ENCODE results near the gene CACNA1B.

Gene CACNA1B

GRCh38 chr9:138075496-138075895, 197.9 kb downstream of the CACNA1B start:
- no peak overlapping the region for H2BK5ac ChIP-seq (ENCODE audit: low read length)
- no peak for DNase-seq (ENCODE audit: low spot score)
- H2AFZ ChIP-seq (ENCODE audit: low read length), result no peak overlapping the region
- H3K9ac ChIP-seq (ENCODE audit: low read depth, low read length, poor library complexity), result no peak overlapping the region
- H3K4ac ChIP-seq (ENCODE audit: low read length), result no peak overlapping the region
- no peak overlapping the region for H3K23ac ChIP-seq (ENCODE audit: low read depth, low read length, poor library complexity)
- no peak overlapping the region for H2AK5ac ChIP-seq (ENCODE audit: low read depth, low read length)
- no peak overlapping the region for H2BK12ac ChIP-seq (ENCODE audit: low read length)
- H4K91ac ChIP-seq (ENCODE audit: low read depth, low read length, poor library complexity), result no peak overlapping the region
- H3K14ac ChIP-seq (ENCODE audit: low read length), result no peak overlapping the region
- no peaks in the 10 kb centered on the region for H3K36me3 ChIP-seq (replicated peaks in 1 of 2; ENCODE audit: control insufficient read depth in 2 of 2, insufficient read depth in 2 of 2, low read length in 2 of 2)
- no peak overlapping the region for H3K18ac ChIP-seq (ENCODE audit: low read length)
- H3K4me2 ChIP-seq (ENCODE audit: insufficient read depth, low read length, poor library complexity, severe bottlenecking), result no peak overlapping the region
- H3K4me3 ChIP-seq (ENCODE audit: low read length in 2 of 2), result no peak overlapping the region
- H3K4me1 ChIP-seq (ENCODE audit: control insufficient read depth in 2 of 2, insufficient read depth in 1 of 2, low read depth in 1 of 2, low read length in 2 of 2), result peaks cover 0 to 2% of the 10 kb centered on the region in 2 donors
- H4K8ac ChIP-seq (ENCODE audit: low read depth, low read length), result no peak overlapping the region
- no peak overlapping the region for H3K27ac ChIP-seq (replicated peaks; ENCODE audit: low read length)
- peaks cover 0 to 21% of the 10 kb centered on the region in 2 donors for H3K9me3 ChIP-seq (replicated peaks in 1 of 2; ENCODE audit: control insufficient read depth in 2 of 2, insufficient read depth in 1 of 2, low read depth in 1 of 2, low read length in 2 of 2)
- no peaks in the 10 kb centered on the region for H3K79me1 ChIP-seq (ENCODE audit: low read depth, low read length)
- WGBS, 2 donors (ENCODE audit: extremely low coverage in 2 of 2, insufficient read length in 2 of 2, insufficient replicate concordance in 1 of 2), result no CpG with 5 or more reads among the region's 20 CpGs
- no peak overlapping the region for H2BK120ac ChIP-seq (ENCODE audit: low read depth, low read length)
- H2BK15ac ChIP-seq (ENCODE audit: low read length), result no peak overlapping the region
- no peaks in the 10 kb centered on the region for H3K27me3 ChIP-seq (ENCODE audit: control insufficient read depth in 3 of 3, insufficient read depth in 3 of 3, low read depth in 1 of 3, low read length in 3 of 3)

- peaks cover 0 to 21% of the 10 kb centered on the region in 2 donors for H3K9me3 ChIP-seq (replicated peaks in 1 of 2; ENCODE audit: control insufficient read depth in 2 of 2, insufficient read depth in 1 of 2, low read depth in 1 of 2, low read length in 2 of 2)
- H3K18ac ChIP-seq (ENCODE audit: low read length), result no peak overlapping the region
- no peak for DNase-seq (ENCODE audit: low spot score)
- no peak overlapping the region for H2BK5ac ChIP-seq (ENCODE audit: low read length)
- peaks cover 0 to 2% of the 10 kb centered on the region in 2 donors for H3K4me1 ChIP-seq (ENCODE audit: control insufficient read depth in 2 of 2, insufficient read depth in 1 of 2, low read depth in 1 of 2, low read length in 2 of 2)
- H3K4me3 ChIP-seq (ENCODE audit: low read length in 2 of 2), result no peak overlapping the region
- no peak overlapping the region for H4K91ac ChIP-seq (ENCODE audit: low read depth, low read length, poor library complexity)
- no peak overlapping the region for H2BK120ac ChIP-seq (ENCODE audit: low read depth, low read length)
- no peak overlapping the region for H3K4ac ChIP-seq (ENCODE audit: low read length)
- no peak overlapping the region for H2BK12ac ChIP-seq (ENCODE audit: low read length)
- H3K27ac ChIP-seq (replicated peaks; ENCODE audit: low read length), result no peak overlapping the region
- no peak overlapping the region for H4K8ac ChIP-seq (ENCODE audit: low read depth, low read length)
- H3K36me3 ChIP-seq (replicated peaks in 1 of 2; ENCODE audit: control insufficient read depth in 2 of 2, insufficient read depth in 2 of 2, low read length in 2 of 2), result no peaks in the 10 kb centered on the region
- H3K4me2 ChIP-seq (ENCODE audit: insufficient read depth, low read length, poor library complexity, severe bottlenecking), result no peak overlapping the region
- no peak overlapping the region for H3K23ac ChIP-seq (ENCODE audit: low read depth, low read length, poor library complexity)
- no peak overlapping the region for H3K9ac ChIP-seq (ENCODE audit: low read depth, low read length, poor library complexity)
- H3K27me3 ChIP-seq (ENCODE audit: control insufficient read depth in 3 of 3, insufficient read depth in 3 of 3, low read depth in 1 of 3, low read length in 3 of 3), result no peaks in the 10 kb centered on the region
- H3K14ac ChIP-seq (ENCODE audit: low read length), result no peak overlapping the region
- no peak overlapping the region for H2AFZ ChIP-seq (ENCODE audit: low read length)
- WGBS, 2 donors (ENCODE audit: extremely low coverage in 2 of 2, insufficient read length in 2 of 2, insufficient replicate concordance in 1 of 2), result no CpG with 5 or more reads among the region's 14 CpGs
- H2BK15ac ChIP-seq (ENCODE audit: low read length), result no peak overlapping the region
- H2AK5ac ChIP-seq (ENCODE audit: low read depth, low read length), result no peak overlapping the region
- no peaks in the 10 kb centered on the region for H3K79me1 ChIP-seq (ENCODE audit: low read depth, low read length)
Measured at GRCh38 chr9:138075961-138076649, 198.5 kb downstream of the CACNA1B start.

- Histone ChIP-seq H3K4ac (ENCODE audit: low read length) (no peak overlapping the region), H3K27ac (replicated peaks; ENCODE audit: low read length) (no peak overlapping the region), H3K14ac (ENCODE audit: low read length) (no peak overlapping the region), H2BK5ac (ENCODE audit: low read length) (no peak overlapping the region), H3K23ac (ENCODE audit: low read depth, low read length, poor library complexity) (no peak overlapping the region), H2BK120ac (ENCODE audit: low read depth, low read length) (no peak overlapping the region), H3K79me1 (ENCODE audit: low read depth, low read length) (no peaks in the 10 kb centered on the region), H4K8ac (ENCODE audit: low read depth, low read length) (no peak overlapping the region), H2AK5ac (ENCODE audit: low read depth, low read length) (no peak overlapping the region), H3K36me3 (replicated peaks in 1 of 2; ENCODE audit: control insufficient read depth in 2 of 2, insufficient read depth in 2 of 2, low read length in 2 of 2) (no peaks in the 10 kb centered on the region), H2AFZ (ENCODE audit: low read length) (no peak overlapping the region), H3K27me3 (ENCODE audit: control insufficient read depth in 3 of 3, insufficient read depth in 3 of 3, low read depth in 1 of 3, low read length in 3 of 3) (no peaks in the 10 kb centered on the region), H2BK15ac (ENCODE audit: low read length) (no peak overlapping the region), H2BK12ac (ENCODE audit: low read length) (no peak overlapping the region), H3K4me1 (ENCODE audit: control insufficient read depth in 2 of 2, insufficient read depth in 1 of 2, low read depth in 1 of 2, low read length in 2 of 2) (peaks cover 0 to 2% of the 10 kb centered on the region in 2 donors), H3K18ac (ENCODE audit: low read length) (no peak overlapping the region), H3K4me2 (ENCODE audit: insufficient read depth, low read length, poor library complexity, severe bottlenecking) (no peak overlapping the region), H4K91ac (ENCODE audit: low read depth, low read length, poor library complexity) (no peak overlapping the region), H3K4me3 (ENCODE audit: low read length in 2 of 2) (no peak overlapping the region), H3K9me3 (replicated peaks in 1 of 2; ENCODE audit: control insufficient read depth in 2 of 2, insufficient read depth in 1 of 2, low read depth in 1 of 2, low read length in 2 of 2) (peaks cover 0 to 19% of the 10 kb centered on the region in 2 donors), H3K9ac (ENCODE audit: low read depth, low read length, poor library complexity) (no peak overlapping the region)
- no peak for DNase-seq (ENCODE audit: low spot score)
- WGBS, 2 donors (ENCODE audit: extremely low coverage in 2 of 2, insufficient read length in 2 of 2, insufficient replicate concordance in 1 of 2), result no CpG with 5 or more reads among the region's 5 CpGs
Measured at GRCh38 chr9:138076650-138077009, 199.0 kb downstream of the CACNA1B start.

- Histone ChIP-seq H3K4me2 (ENCODE audit: insufficient read depth, low read length, poor library complexity, severe bottlenecking) (no peak overlapping the region), H4K8ac (ENCODE audit: low read depth, low read length) (no peak overlapping the region), H2BK12ac (ENCODE audit: low read length) (no peak overlapping the region), H2AK5ac (ENCODE audit: low read depth, low read length) (no peak overlapping the region), H3K23ac (ENCODE audit: low read depth, low read length, poor library complexity) (no peak overlapping the region), H3K18ac (ENCODE audit: low read length) (no peak overlapping the region), H2BK120ac (ENCODE audit: low read depth, low read length) (no peak overlapping the region), H3K4ac (ENCODE audit: low read length) (no peak overlapping the region), H4K91ac (ENCODE audit: low read depth, low read length, poor library complexity) (no peak overlapping the region), H3K14ac (ENCODE audit: low read length) (no peak overlapping the region), H2BK15ac (ENCODE audit: low read length) (no peak overlapping the region), H3K27me3 (ENCODE audit: control insufficient read depth in 3 of 3, insufficient read depth in 3 of 3, low read depth in 1 of 3, low read length in 3 of 3) (no peaks in the 10 kb centered on the region), H3K9ac (ENCODE audit: low read depth, low read length, poor library complexity) (no peak overlapping the region), H2BK5ac (ENCODE audit: low read length) (no peak overlapping the region), H3K36me3 (replicated peaks in 1 of 2; ENCODE audit: control insufficient read depth in 2 of 2, insufficient read depth in 2 of 2, low read length in 2 of 2) (no peaks in the 10 kb centered on the region), H3K4me3 (ENCODE audit: low read length in 2 of 2) (no peak overlapping the region), H3K4me1 (ENCODE audit: control insufficient read depth in 2 of 2, insufficient read depth in 1 of 2, low read depth in 1 of 2, low read length in 2 of 2) (peaks cover 0 to 2% of the 10 kb centered on the region in 2 donors), H3K9me3 (replicated peaks in 1 of 2; ENCODE audit: control insufficient read depth in 2 of 2, insufficient read depth in 1 of 2, low read depth in 1 of 2, low read length in 2 of 2) (peaks cover 0 to 19% of the 10 kb centered on the region in 2 donors), H3K79me1 (ENCODE audit: low read depth, low read length) (no peaks in the 10 kb centered on the region), H3K27ac (replicated peaks; ENCODE audit: low read length) (no peak overlapping the region), H2AFZ (ENCODE audit: low read length) (no peak overlapping the region)
- DNase-seq (ENCODE audit: low spot score), result no peak
- no CpG with 5 or more reads among the region's 9 CpGs for WGBS, 2 donors (ENCODE audit: extremely low coverage in 2 of 2, insufficient read length in 2 of 2, insufficient replicate concordance in 1 of 2)
Measured at GRCh38 chr9:138077126-138077525, 199.5 kb downstream of the CACNA1B start.
